HuH-7 (cell line): Measurements from ENCODE around the gene TEX10.

Experiments
- DNase-seq: peaks from one replicate; pipeline ENCODE4 v3.0.0; 2011; ENCODE audit warnings: low spot score

TEX10 gene

GRCh38 chr9:100284247-100284646 is 68.5 kb downstream of the TEX10 start:
- DNase-seq, result no peak

GRCh38 chr9:100282388-100282719 is 70.4 kb downstream of the TEX10 start:
- no peak for DNase-seq

- DNase-seq, result no peak
Measured at GRCh38 chr9:100281676-100282387, 70.9 kb downstream of the TEX10 start.

- DNase-seq, result no peak
Measured at GRCh38 chr9:100281066-100281465, 71.7 kb downstream of the TEX10 start.

GRCh38 chr9:100277166-100277979 is 75.4 kb downstream of the TEX10 start:
- no peak for DNase-seq

GRCh38 chr9:100269656-100270055 is 83.1 kb downstream of the TEX10 start:
- no peak for DNase-seq

GRCh38 chr9:100268271-100268670 is 84.5 kb downstream of the TEX10 start:
- no peak for DNase-seq

GRCh38 chr9:100267211-100267610 is 85.5 kb downstream of the TEX10 start:
- no peak for DNase-seq
